Testis (tissue), 2 donors: ENCODE measurements around the gene MGLL.

Experiments
- CTCF ChIP-seq, 3 experiments: fragments of 450-650 bp in 2 of 3; fragments of 200-600 bp in 1 of 3; sonication (generic) in 1 of 3; IDR thresholded peaks; one replicate each; pipeline ENCODE4 v1.5.1; 2016 to 2019; ENCODE audit warnings: antibody characterized with exemption in 3 of 3, mild to moderate bottlenecking in 2 of 3, moderate library complexity in 1 of 3
- POLR2A ChIP-seq: fragments of 450-650 bp; IDR thresholded peaks from one replicate; pipeline ENCODE4 v1.6.1; 2017; ENCODE audit warnings: antibody characterized with exemption, mild to moderate bottlenecking, moderate library complexity

DNA sequence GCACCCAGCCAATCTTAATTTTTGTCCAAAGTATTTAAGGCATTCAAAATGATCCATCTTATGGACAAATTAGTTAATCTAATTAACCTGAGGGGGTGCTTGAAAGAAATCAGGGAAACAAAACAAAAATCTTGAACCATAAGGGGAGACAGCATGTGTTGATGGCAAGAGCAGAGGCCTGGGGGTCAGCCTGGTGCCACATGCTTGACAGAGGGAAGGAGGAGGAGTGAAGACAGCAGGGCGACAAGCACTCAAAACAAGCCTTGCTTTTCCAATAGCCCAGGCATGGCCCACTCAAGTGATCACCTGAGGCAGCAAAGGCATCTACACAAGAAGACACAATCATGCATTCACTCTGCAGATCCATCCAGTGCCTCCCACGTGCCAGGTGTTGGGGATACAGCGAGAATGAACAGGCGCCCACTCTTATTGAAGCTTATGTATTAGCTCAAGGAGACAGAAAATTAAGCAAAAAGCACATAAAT is 25.0 kb upstream of the MGLL start:
- TF ChIP-seq CTCF (IDR thresholded peaks at IDR 0.05): no peak
- no peak for TF ChIP-seq POLR2A
